Measurements from ENCODE around the gene OR1N2.

DNA sequence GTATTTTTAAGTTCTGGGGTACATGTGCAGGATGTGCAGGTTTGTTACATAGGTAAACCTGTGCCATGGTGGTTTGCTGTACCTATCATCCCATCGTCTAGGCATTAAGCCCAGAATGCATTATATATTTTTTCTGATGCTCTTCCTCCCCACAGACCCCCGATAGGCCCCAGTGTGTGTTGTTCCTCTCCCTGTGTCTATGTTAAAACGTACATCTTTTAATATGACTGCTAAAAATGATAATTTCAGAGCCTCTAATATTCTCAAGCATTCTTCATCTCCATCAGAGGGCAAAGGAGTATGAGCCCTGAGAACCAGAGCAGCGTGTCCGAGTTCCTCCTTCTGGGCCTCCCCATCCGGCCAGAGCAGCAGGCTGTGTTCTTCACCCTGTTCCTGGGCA, 42.4 kb upstream of the OR1N2 start, which contains the start of gene OR1J2:
- TF ChIP-seq, protein P1, sequence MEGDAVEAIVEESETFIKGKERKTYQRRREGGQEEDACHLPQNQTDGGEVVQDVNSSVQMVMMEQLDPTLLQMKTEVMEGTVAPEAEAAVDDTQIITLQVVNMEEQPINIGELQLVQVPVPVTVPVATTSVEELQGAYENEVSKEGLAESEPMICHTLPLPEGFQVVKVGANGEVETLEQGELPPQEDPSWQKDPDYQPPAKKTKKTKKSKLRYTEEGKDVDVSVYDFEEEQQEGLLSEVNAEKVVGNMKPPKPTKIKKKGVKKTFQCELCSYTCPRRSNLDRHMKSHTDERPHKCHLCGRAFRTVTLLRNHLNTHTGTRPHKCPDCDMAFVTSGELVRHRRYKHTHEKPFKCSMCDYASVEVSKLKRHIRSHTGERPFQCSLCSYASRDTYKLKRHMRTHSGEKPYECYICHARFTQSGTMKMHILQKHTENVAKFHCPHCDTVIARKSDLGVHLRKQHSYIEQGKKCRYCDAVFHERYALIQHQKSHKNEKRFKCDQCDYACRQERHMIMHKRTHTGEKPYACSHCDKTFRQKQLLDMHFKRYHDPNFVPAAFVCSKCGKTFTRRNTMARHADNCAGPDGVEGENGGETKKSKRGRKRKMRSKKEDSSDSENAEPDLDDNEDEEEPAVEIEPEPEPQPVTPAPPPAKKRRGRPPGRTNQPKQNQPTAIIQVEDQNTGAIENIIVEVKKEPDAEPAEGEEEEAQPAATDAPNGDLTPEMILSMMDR (conservative IDR thresholded peaks at IDR 0.05; ENCODE audit: low read depth, low read length): no peak
- TF ChIP-seq EZH2 (IDR thresholded peaks at IDR 0.05; ENCODE audit: low read length, unreplicated experiment) (no peak), EZH2phosphoT487 (IDR thresholded peaks at IDR 0.05; ENCODE audit: borderline replicate concordance, low read length) (no peak)
